ENCODE results near the gene SKIC8.

SKIC8 gene

DNA sequence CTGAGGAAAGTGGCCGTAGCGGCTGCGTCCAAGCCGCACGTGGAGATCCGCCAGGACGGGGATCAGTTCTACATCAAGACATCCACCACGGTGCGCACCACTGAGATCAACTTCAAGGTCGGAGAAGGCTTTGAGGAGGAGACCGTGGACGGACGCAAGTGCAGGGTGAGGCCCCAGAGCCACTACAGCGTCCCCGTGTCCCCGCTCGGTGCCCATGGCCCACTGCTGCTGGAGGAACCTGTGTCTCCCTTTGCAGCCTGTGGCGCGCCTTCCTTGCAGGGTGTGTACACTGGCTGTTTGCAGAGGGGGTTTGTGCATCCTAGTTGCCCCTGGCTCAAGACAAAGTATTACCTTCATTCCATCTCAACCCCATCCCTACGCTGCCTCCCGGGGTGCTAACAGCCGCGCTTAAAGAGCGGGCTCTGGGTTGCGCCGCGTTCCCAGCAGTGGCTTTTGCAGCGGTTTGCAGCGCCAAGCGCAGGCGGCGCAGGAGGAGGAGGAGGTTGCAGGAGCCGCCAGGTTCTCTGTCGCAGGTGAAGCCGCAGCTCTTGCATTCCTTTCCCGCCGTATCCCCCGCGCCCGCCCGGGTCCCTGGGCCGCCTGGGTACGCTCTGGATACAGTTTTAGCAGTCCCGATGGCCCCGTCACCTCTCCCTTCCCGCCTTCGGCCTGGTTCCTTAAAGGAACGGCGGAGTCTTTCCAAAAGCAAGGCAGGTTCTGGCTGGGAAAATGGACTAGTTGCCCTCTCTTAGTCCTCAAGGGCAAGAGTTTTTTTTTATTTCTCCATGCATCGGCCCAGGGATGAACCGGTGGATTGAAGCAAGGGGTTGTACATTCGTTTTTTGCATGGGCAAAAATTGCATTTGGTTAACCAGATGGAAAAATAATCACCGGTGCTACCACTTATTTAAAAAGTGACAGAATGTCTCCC lies 41.9 kb upstream of the SKIC8 start:
- TF ChIP-seq, protein P1, sequence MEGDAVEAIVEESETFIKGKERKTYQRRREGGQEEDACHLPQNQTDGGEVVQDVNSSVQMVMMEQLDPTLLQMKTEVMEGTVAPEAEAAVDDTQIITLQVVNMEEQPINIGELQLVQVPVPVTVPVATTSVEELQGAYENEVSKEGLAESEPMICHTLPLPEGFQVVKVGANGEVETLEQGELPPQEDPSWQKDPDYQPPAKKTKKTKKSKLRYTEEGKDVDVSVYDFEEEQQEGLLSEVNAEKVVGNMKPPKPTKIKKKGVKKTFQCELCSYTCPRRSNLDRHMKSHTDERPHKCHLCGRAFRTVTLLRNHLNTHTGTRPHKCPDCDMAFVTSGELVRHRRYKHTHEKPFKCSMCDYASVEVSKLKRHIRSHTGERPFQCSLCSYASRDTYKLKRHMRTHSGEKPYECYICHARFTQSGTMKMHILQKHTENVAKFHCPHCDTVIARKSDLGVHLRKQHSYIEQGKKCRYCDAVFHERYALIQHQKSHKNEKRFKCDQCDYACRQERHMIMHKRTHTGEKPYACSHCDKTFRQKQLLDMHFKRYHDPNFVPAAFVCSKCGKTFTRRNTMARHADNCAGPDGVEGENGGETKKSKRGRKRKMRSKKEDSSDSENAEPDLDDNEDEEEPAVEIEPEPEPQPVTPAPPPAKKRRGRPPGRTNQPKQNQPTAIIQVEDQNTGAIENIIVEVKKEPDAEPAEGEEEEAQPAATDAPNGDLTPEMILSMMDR (IDR thresholded peaks at IDR 0.05; ENCODE audit: low read depth, low read length) = no peak
- H3K4me3 ChIP-seq (replicated peaks in 1 of 2; ENCODE audit: low read depth in 2 of 2, low read length in 2 of 2) = no peak overlapping the region
- DNase-seq (ENCODE audit: low read depth in 2 of 2) = no peak

DNA sequence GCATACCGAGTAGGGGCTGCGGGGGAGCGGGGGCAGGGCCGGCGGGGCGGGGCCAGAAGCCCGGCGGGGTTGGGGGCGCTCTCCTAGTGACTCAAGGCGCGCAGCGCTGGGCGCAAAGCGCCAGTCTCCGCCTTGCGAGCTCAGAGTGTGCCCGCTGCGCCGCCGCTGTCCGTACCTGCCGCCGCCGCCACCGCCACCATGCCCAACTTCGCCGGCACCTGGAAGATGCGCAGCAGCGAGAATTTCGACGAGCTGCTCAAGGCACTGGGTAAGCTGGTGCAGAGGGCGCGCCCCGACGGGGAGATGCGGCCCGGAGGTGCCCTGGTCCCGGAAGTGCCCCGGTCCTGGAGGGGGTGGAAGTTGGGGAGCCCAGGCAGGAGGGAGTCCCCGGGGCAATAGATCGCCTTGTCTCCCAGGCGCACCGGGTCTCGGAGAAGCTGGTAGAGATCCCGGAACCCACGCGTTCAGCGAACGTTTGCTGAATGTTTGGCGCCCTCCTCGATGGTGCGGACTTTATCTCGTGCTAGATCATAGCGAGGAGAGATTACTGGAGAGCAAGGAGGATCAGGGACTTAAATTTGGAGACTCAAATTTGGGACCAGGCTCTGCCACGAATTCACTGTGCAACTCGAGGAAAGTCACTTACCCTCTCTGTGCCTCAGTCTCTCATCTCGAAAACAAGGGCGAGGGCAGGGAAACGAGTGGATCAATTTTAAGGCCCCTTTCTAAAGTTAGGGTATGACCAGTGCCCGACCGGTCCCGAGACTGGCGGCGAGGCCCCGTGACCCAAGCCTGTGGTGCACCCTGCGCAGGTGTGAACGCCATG lies 41.0 kb upstream of the SKIC8 start, which contains the start of gene CRABP1:
Gene CRABP1 (plus strand): TSS at position 123 of the 826 bp plus-strand sequence. CDS start 76 bp downstream, at position 199.
- DNase-seq (ENCODE audit: low read depth in 2 of 2) = no peak
- H3K4me3 ChIP-seq (replicated peaks in 1 of 2; ENCODE audit: low read depth in 2 of 2, low read length in 2 of 2) = no peak within 1 kb of the TSS
- TF ChIP-seq, protein P1 (IDR thresholded peaks at IDR 0.05; ENCODE audit: low read depth, low read length) = no peak

DNA sequence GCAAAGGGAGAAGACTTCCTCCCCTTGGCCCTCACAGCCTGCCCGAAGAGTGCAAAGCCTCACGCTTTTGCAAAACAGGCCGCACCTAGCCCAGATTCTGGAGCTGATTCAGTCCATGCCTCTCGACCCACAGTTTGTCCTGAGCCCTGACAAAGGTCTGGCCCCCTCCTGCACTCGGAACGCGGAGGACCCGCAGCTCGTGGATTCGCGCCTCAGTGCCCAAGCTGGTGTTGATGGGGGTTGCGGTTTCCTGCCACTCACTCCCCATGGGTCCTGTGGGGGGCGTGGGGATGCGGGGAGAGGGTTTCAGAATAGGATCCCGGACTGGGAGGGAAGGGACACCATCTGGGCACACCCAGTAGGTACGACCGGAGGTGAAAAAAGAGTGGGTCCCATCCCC lies 40.1 kb upstream of the SKIC8 start:
- TF ChIP-seq, protein P1 (IDR thresholded peaks at IDR 0.05; ENCODE audit: low read depth, low read length) = no peak
- no peak overlapping the region for H3K4me3 ChIP-seq (replicated peaks in 1 of 2; ENCODE audit: low read depth in 2 of 2, low read length in 2 of 2)
- DNase-seq (ENCODE audit: low read depth in 2 of 2) = no peak

DNA sequence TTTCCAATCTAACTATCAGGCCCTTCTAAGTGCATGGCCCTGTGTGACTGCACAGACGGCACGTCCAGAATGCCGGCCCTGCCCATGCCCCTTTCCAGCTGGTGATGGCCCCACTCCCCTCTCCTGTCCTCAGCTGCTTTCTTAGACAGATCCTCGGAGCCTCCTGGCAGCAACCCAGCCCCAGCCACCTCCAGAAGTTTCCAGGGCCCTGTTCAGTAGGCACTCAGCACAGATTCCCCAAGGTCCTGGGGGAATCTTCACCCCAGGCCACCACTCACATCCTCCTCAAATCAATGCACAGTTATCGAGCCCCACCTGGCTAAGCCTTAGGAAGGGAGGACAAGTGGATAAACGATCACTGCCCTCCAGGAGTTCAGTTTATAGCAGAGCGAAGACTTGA lies 39.4 kb upstream of the SKIC8 start:
- TF ChIP-seq, protein P1 (IDR thresholded peaks at IDR 0.05; ENCODE audit: low read depth, low read length) = no peak

DNA sequence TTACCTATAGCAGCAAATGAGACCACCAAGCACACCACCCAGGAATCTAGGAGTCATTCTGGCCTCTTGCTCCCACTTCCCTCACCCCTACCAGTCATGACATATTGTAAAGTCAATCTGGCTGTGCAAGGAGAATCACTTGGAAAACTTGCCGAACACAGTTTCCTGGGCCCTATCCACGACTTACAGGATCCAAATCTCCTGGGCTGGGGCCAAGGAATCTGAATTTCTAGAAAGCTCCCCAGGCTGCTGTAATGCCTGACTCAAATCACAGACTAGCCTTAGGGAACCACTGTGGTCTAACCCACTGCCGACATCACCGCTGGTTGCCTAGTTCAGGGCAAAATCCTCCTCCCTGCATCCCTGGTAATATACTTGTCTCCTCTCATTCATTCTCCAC lies 36.6 kb upstream of the SKIC8 start:
- no peak for DNase-seq (ENCODE audit: low read depth in 2 of 2)
- TF ChIP-seq, protein P1 (IDR thresholded peaks at IDR 0.05; ENCODE audit: low read depth, low read length) = no peak
- no peak overlapping the region for H3K4me3 ChIP-seq (replicated peaks in 1 of 2; ENCODE audit: low read depth in 2 of 2, low read length in 2 of 2)

More for the DNA sequence above, 39.4 kb upstream of the SKIC8 start:
- DNase-seq (ENCODE audit: low read depth in 2 of 2) = no peak
- no peak overlapping the region for H3K4me3 ChIP-seq (replicated peaks in 1 of 2; ENCODE audit: low read depth in 2 of 2, low read length in 2 of 2)

DNA sequence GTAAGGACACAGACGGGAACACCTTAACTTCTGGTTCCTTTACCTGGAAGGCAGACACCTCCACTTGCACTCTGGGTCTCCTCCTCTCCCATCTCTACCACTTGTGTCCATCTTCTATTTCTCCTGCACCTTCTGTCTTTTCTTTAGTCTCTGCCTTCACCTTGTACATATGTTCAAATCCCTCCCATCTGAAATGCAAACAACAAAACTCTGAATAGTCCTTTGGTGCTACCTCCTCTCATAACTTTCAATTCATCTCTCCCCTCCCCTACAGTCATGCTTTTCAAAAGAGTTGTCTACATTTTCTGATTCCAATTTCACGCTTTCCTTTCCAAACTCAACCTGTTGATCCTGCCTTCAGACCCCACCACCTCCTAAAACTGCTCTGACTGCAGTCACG lies 35.4 kb upstream of the SKIC8 start:
- no peak overlapping the region for H3K4me3 ChIP-seq (replicated peaks in 1 of 2; ENCODE audit: low read depth in 2 of 2, low read length in 2 of 2)
- DNase-seq (ENCODE audit: low read depth in 2 of 2) = no peak
- TF ChIP-seq, protein P1 (IDR thresholded peaks at IDR 0.05; ENCODE audit: low read depth, low read length) = no peak
